Suprapubic skin (tissue), 4 donors: ENCODE measurements around the gene LARGE1.

Experiments
- EP300 ChIP-seq: sonication (generic); formaldehyde crosslinking; IDR thresholded peaks from one replicate; pipeline ENCODE4 v1.6.1; 2017; ENCODE audit warnings: antibody characterized with exemption
- POLR2A ChIP-seq, 2 donors: fragments of 450-650 bp; IDR thresholded peaks; one replicate each; pipeline ENCODE4 v1.6.1; 2017; ENCODE audit warnings: antibody characterized with exemption in 2 of 2, mild to moderate bottlenecking in 2 of 2, moderate library complexity in 2 of 2
- POLR2AphosphoS5 ChIP-seq, 3 donors: sonication (generic); formaldehyde crosslinking; IDR thresholded peaks; one replicate each; pipeline ENCODE4 v1.6.1; 2017; ENCODE audit warnings: antibody characterized with exemption in 3 of 3

GRCh38 chr22:33563220-33563964, 356.9 kb downstream of the LARGE1 start:
- no peak for TF ChIP-seq POLR2A (IDR thresholded peaks at IDR 0.05)
- no peak for TF ChIP-seq POLR2AphosphoS5 (IDR thresholded peaks at IDR 0.05)
- no peak for TF ChIP-seq EP300
